Psoas muscle (tissue), 8 donors: Measurements from ENCODE around the gene HOXA4. TPM values are rescaled to one million over a fixed set of nuclear protein-coding genes. Genes with fewer than 3 reads are reported as not detected.
A peak's percentile ranks its signal among the peaks of the same experiment; 100 is the strongest.

Source experiments
- ATAC-seq, 4 donors: fragments of 200-7000 bp; cut with Tn5 transposase; one replicate each; pipeline ENCODE4 v1.9.1; 2020; ENCODE audit warnings: moderate library complexity in 3 of 4, mild to moderate bottlenecking in 2 of 4
- DNase-seq, 2 donors: peaks; one replicate each; pipeline ENCODE4 v3.0.0-alpha.2; 2020
- H3K27ac ChIP-seq: fragments of 200-600 bp; one replicate; pipeline ENCODE4 v1.8.0; 2022
- H3K27me3 ChIP-seq, 3 donors: fragments of 200-600 bp in 1 of 3; one replicate each; pipeline versions ENCODE4 v1.6.1 to v1.8.0; 2013 to 2022; ENCODE audit warnings: low read length in 2 of 3, mild to moderate bottlenecking in 2 of 3, moderate library complexity in 1 of 3; ENCODE audit not compliant: insufficient read depth in 3 of 3
- H3K36me3 ChIP-seq, 2 donors: fragments of 200-600 bp in 1 of 2; one replicate each; pipeline versions ENCODE4 v1.6.1 to v1.8.0; 2013 to 2022; ENCODE audit warnings: low read depth in 1 of 2, mild to moderate bottlenecking in 1 of 2, moderate library complexity in 1 of 2; ENCODE audit not compliant: insufficient read depth in 1 of 2
- H3K4me1 ChIP-seq: fragments of 200-600 bp; one replicate; pipeline ENCODE4 v1.8.0; 2022
- H3K4me3 ChIP-seq: fragments of 200-600 bp; one replicate; pipeline ENCODE4 v1.8.0; 2022; ENCODE audit warnings: mild to moderate bottlenecking
- H3K9me3 ChIP-seq: fragments of 200-600 bp; one replicate; pipeline ENCODE4 v1.8.0; 2022
- WGBS, 3 donors: extraction: QIAGEN DNeasy Blood & Tissue Kit; methylation state at CpG; one replicate each; pipeline versions ENCODE4 v1.1.6 to v1.1.7; 2013; 5-methylcytosine and 5-hydroxymethylcytosine counted together
- intact Hi-C, 2 donors: fragments of 100-400 bp; cut with DNase I; formaldehyde crosslinking; loops; one replicate each; pipeline versions ENCODE4 v1.11.0 to v1.14.2; 2022
- polyA plus RNA-seq, 3 donors: library from polyadenylated mRNA; stranded (reverse); fragments of 200-250 nt; gene quantifications; one replicate each; pipeline ENCODE4 v1.2.3, GENCODE V29; 2013
- total RNA-seq, 4 donors: library from RNA; stranded (reverse); fragmentation: NEBNext Ultra II Directional in 2 of 4; extraction: Animal tissue kit (Norgen Biotek cat#: 25700) in 2 of 4; gene quantifications; one replicate each; pipeline versions ENCODE4 v1.2.1 to v1.2.4, GENCODE V29; 2021 to 2023
- TF ChIP-seq, protein P1 (sequence below): fragments of 200-600 bp; IDR thresholded peaks from one replicate; pipeline ENCODE4 v1.8.0; 2022; ENCODE audit warnings: antibody characterized with exemption
- donor health status: healthy with polysubstance abuse.
- donor health status: DM: no; HTN: no; CAD: no; lungs with moderate emphysema.
- donor health status: Bipolar disorder and iron deficiency.
- donor health status: healthy.
- donor health status: DM: yes; HTN: yes; CAD: no.
- donor health status: DM: no; HTN: no; CAD: no.
- donor health status: DM: no; HTN: no; CAD: no.
- donor health status: DM: yes; HTN: yes; CAD: no.

The HOXA4 gene
- total and polyA plus RNA-seq, 7 donors = 6.8 to 20.8 (median 10.1) TPM

DNA sequence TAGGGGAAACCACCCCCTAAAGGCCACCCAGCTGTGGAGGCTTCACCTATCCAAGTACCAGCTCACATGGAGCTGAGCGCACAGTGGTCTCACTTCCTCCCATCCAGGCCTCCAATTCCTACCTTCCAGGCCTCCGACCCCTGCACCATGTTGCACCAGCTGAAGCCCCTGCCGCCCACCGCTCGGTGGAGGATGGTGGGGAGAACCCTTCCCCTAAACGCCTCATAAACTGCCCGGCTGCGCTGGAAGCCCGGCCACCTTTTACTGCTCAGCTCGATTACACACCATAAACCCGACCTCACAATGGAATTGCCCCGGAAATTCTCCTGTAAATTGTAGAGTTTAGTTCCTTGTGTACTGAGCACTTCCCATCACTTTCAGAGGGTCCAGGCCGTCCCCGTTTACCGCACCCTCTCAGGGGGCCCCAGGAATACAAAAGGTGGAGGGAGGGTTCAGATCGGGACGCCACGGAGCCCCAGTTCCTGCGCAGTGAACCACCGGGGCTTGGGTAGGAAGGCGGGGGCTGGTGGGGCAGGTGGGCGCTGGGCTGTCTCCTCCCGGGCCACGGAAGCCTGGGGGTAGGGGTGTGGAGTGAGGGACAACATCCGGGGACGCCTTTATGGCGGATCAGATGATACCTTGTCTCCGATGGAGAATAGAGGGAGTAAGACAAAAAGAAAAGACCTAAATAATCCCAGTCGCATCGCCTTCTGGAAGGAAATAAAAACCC lies 27.3 kb upstream of the HOXA4 start:
- peaks cover 14% of the 10 kb centered on the region for H3K4me1 ChIP-seq
- H3K27me3 ChIP-seq = no peaks in the 10 kb centered on the region
- peak in 1 of 2 donors; percentile 49 for DNase-seq

DNA sequence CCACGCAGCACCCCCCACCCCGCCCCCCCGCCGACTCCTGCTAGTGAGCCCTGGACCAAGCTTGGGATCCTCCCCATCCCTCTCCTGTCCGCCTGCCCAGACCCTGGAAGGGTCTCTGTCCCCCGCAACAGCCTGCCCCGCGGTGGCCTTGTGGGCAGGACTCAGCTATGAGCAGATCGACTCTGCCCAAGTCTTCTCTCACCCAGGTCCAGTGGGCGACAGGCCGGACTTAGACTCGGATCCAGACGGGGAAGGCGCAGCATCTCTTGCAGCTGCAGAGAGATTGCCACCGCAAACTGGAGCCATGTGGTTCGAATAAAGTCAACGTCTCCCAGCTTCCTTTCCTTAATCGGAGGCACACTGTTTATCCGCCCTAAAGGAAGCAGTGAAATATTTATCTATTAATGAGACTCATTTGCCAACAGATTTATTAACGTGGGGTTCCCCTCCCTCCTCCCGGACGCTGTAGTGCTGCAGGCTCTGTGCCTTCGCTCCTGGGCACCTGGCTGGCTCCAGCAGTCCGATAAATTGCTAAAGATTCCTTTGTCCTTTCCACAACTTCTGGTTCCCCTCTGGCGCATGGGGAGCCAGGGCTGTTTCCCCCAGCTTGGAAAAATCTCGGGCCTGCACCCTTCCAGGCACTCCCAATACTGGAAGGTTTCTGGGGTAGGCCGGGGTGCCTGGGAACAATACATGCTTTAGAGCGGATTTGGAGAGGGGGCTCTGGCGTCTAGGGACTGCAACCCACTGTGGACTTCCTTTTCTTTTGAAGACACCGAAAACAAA lies 26.6 kb upstream of the HOXA4 start:
- no peaks in the 10 kb centered on the region for H3K27me3 ChIP-seq
- intact Hi-C loops = loop anchor here (5.0 to 10.0 kb wide), 2 partner anchors 955 to 1272 kb away; partner anchors contain the start of genes CBX3 (in 1 of the 2) and HNRNPA2B1 (in 1 of the 2)
- peak overlapping the region; percentile 91 for H3K27ac ChIP-seq
- peaks cover 15% of the 10 kb centered on the region for H3K4me1 ChIP-seq
- TF ChIP-seq, protein P1, sequence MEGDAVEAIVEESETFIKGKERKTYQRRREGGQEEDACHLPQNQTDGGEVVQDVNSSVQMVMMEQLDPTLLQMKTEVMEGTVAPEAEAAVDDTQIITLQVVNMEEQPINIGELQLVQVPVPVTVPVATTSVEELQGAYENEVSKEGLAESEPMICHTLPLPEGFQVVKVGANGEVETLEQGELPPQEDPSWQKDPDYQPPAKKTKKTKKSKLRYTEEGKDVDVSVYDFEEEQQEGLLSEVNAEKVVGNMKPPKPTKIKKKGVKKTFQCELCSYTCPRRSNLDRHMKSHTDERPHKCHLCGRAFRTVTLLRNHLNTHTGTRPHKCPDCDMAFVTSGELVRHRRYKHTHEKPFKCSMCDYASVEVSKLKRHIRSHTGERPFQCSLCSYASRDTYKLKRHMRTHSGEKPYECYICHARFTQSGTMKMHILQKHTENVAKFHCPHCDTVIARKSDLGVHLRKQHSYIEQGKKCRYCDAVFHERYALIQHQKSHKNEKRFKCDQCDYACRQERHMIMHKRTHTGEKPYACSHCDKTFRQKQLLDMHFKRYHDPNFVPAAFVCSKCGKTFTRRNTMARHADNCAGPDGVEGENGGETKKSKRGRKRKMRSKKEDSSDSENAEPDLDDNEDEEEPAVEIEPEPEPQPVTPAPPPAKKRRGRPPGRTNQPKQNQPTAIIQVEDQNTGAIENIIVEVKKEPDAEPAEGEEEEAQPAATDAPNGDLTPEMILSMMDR = no peak
- DNase-seq (peak; percentile 12 to 56), ATAC-seq (peak in 3 of 4 donors; percentile 0 to 2 (median 1))
- H3K36me3 ChIP-seq = no peaks in the 10 kb centered on the region
- WGBS, 3 donors = 41 to 50% (median 43%) methylated on average over 30 of the region's 30 CpGs
- peak overlapping the region; percentile 84 for H3K4me3 ChIP-seq
- no peaks in the 10 kb centered on the region for H3K9me3 ChIP-seq

More for the DNA sequence above, 27.3 kb upstream of the HOXA4 start:
- Histone ChIP-seq H3K36me3 (no peaks in the 10 kb centered on the region), H3K27ac (peak overlapping the region; percentile 91), H3K9me3 (no peaks in the 10 kb centered on the region), H3K4me3 (no peak overlapping the region)
- ATAC-seq = no peak
- TF ChIP-seq, protein P1 = no peak
- WGBS, 3 donors = 86 to 90% (median 88%) methylated on average over 29 to 30 of the region's 30 CpGs
- intact Hi-C loops = loop anchor here (5.0 to 10.0 kb wide), 2 partner anchors 956 to 1273 kb away; partner anchors contain the start of genes CBX3 (in 1 of the 2) and HNRNPA2B1 (in 1 of the 2)

DNA sequence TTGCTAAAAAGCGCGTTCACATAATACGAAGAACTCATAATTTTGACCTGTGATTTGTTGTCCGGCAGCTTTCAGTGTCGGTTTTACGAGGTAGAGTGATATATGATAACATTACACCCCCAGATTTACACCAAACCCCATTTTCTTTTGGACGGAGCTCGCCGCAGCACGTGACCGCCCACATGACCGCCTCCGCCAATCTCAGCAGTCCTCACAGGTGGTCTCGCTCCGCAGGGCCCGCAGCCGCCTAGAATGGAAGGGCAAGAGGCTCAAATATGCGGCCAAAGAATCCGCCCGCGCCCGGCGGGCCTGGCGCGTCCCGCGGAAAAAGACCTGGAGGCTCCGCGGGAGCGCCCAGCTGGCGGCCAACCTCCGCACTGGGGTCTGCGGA lies 25.9 kb upstream of the HOXA4 start, which contains the start of gene HOXA7:
HOXA7 (minus strand) TSS at position 168 of the 391 bp plus-strand sequence; CDS start at position 38, 130 bp downstream.
- Histone ChIP-seq H3K36me3 (no peaks in the 10 kb centered on the region), H3K27me3 (no peaks in the 10 kb centered on the region), H3K27ac (peak within 1 kb of the TSS; percentile 91), H3K4me1 (peaks cover 15% of the 10 kb centered on the region), H3K9me3 (no peaks in the 10 kb centered on the region), H3K4me3 (peak within 1 kb of the TSS; percentile 84)
- TF ChIP-seq, protein P1 = no peak
- ATAC-seq (peak; percentile 72 to 79 (median 78)), DNase-seq (peak; percentile 82 to 93)
- intact Hi-C loops = loop anchor here (5.0 to 10.0 kb wide), 2 partner anchors 954 to 1272 kb away; partner anchors contain the start of genes CBX3 (in 1 of the 2) and HNRNPA2B1 (in 1 of the 2)
- 1% methylated on average over 27 to 33 of the region's 33 CpGs for WGBS, 3 donors

DNA sequence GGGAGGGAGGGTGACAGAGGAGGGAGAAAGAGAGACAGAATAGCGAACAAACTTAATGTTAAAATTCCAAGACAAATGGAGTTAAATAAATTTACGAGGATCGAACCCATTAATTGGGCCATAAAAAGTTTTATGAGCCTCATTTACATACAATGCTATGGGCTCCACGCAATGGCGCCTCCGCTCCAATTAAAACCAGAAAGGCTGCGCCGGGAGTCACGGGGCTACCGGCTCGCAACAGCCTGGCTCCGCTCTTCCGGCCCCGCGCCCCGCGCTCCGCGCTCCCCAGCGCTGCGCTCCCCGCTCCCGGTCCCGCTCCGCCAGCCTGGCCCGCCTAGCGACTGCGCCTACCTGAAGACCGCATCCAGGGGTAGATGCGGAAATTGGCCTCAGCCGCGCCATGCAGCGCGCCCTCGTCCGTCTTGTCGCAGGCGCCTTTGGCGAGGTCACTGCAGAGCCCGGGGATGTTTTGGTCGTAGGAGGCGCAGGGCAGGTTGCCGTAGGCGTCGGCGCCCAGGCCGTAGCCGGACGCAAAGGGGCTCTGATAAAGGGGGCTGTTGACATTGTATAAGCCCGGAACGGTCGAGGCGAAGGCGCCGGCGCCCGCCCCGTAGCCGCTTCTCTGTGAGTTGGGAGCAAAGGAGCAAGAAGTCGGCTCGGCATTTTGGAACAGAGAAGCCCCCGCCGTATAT lies 25.4 kb upstream of the HOXA4 start:
- H3K9me3 ChIP-seq = no peaks in the 10 kb centered on the region
- WGBS, 3 donors = 1% methylated on average over 48 to 63 of the region's 63 CpGs
- TF ChIP-seq, protein P1 = no peak
- intact Hi-C loops = loop anchor here (5.0 to 10.0 kb wide), 2 partner anchors 954 to 1271 kb away; partner anchors contain the start of genes CBX3 (in 1 of the 2) and HNRNPA2B1 (in 1 of the 2)
- peak overlapping the region; percentile 91 for H3K27ac ChIP-seq
- H3K27me3 ChIP-seq = no peaks in the 10 kb centered on the region
- H3K36me3 ChIP-seq = no peaks in the 10 kb centered on the region
- H3K4me1 ChIP-seq = peaks cover 12% of the 10 kb centered on the region
- DNase-seq = peak; percentile 54 to 80
- ATAC-seq = peak; percentile 36 to 57 (median 44)
- H3K4me3 ChIP-seq = peak overlapping the region; percentile 84
